Measurements from ENCODE around the gene HIP1R. TPM values are rescaled to one million over a fixed set of nuclear protein-coding genes. Genes with fewer than 3 reads are reported as not detected.

The HIP1R gene
- total RNA-seq (10 to 100 TPM; 25.4 to 26.6 TPM), polyA plus RNA-seq (100 to 1,000 TPM in 1 of 2 donors, 10 to 100 TPM in 1; 33.7 to 101 TPM)
- long read RNA-seq, donor 1, full-length matches to known transcripts, result 6 of 57 reads
- long read RNA-seq, donor 1, partial matches to known transcripts, result 41 of 57 reads
- long read RNA-seq, donor 1, other reads (novel, unspliced or antisense), result 10 of 57 reads
- long read RNA-seq, donor 2, full-length matches to known transcripts, result 6 of 21 reads
- long read RNA-seq, donor 2, partial matches to known transcripts, result 11 of 21 reads
- long read RNA-seq, donor 2, other reads (novel, unspliced or antisense), result 4 of 21 reads

GRCh38 chr12:122834921-122835749 is at the start of gene HIP1R:
TSS of gene HIP1R (plus strand) at chr12:122835457. CDS start at chr12:122835551, 94 bp downstream.
- Histone ChIP-seq H3K27me3 (ENCODE audit: control insufficient read depth in 1 of 2, insufficient read depth in 2 of 2, low read length in 1 of 2) (no peaks in the 10 kb centered on the region), H3K27ac (ENCODE audit: low read depth in 1 of 2, low read length in 2 of 2) (peak within 1 kb of the TSS; percentile 32 to 74), H3K4me3 (ENCODE audit: low read length in 2 of 2) (peak within 1 kb of the TSS; percentile 88 to 99), H3K4me1 (ENCODE audit: control insufficient read depth in 1 of 2, insufficient read depth in 2 of 2, low read length in 2 of 2) (no peaks in the 10 kb centered on the region), H3K9me3 (ENCODE audit: control insufficient read depth, low read length) (no peaks in the 10 kb centered on the region), H3K36me3 (ENCODE audit: control insufficient read depth in 1 of 2, insufficient read depth in 2 of 2, low read length in 1 of 2) (no peaks in the 10 kb centered on the region)
- peak in 1 of 2 donors; percentile 81 for DNase-seq
- intact Hi-C loops (cut with DNase I), result no loop called here
- WGBS, 2 donors, result 0 to 1% methylated on average over 17 to 85 of the region's 85 CpGs
- ATAC-seq (ENCODE audit: low FRiP score), result peak; percentile 66

GRCh38 chr12:122785503-122785902 is 49.8 kb upstream of the HIP1R start:
- intact Hi-C loops (cut with DNase I), result no loop called here
- H3K36me3 ChIP-seq (ENCODE audit: control insufficient read depth in 1 of 2, insufficient read depth in 2 of 2, low read length in 1 of 2), result no peaks in the 10 kb centered on the region
- WGBS, 2 donors, result 88 to 90% methylated on average over 7 of the region's 7 CpGs

GRCh38 chr12:122788387-122788786 is 46.9 kb upstream of the HIP1R start:
- DNase-seq (no peak), ATAC-seq (ENCODE audit: low FRiP score) (no peak)
- intact Hi-C loops (cut with DNase I), result no loop called here
- no peaks in the 10 kb centered on the region for H3K9me3 ChIP-seq (ENCODE audit: control insufficient read depth, low read length)
- H3K4me1 ChIP-seq (ENCODE audit: control insufficient read depth in 1 of 2, insufficient read depth in 2 of 2, low read length in 2 of 2), result no peaks in the 10 kb centered on the region
- no peak overlapping the region for H3K4me3 ChIP-seq (ENCODE audit: low read length in 2 of 2)
- H3K36me3 ChIP-seq (ENCODE audit: control insufficient read depth in 1 of 2, insufficient read depth in 2 of 2, low read length in 1 of 2), result no peaks in the 10 kb centered on the region
- 65 to 71% methylated on average over 4 of the region's 4 CpGs for WGBS, 2 donors
- no peaks in the 10 kb centered on the region for H3K27me3 ChIP-seq (ENCODE audit: control insufficient read depth in 1 of 2, insufficient read depth in 2 of 2, low read length in 1 of 2)
- no peak overlapping the region for H3K27ac ChIP-seq (ENCODE audit: low read depth in 1 of 2, low read length in 2 of 2)

More at GRCh38 chr12:122785503-122785902, 49.8 kb upstream of the HIP1R start:
- no peak overlapping the region for H3K4me3 ChIP-seq (ENCODE audit: low read length in 2 of 2)
- no peaks in the 10 kb centered on the region for H3K4me1 ChIP-seq (ENCODE audit: control insufficient read depth in 1 of 2, insufficient read depth in 2 of 2, low read length in 2 of 2)
- DNase-seq (no peak), ATAC-seq (ENCODE audit: low FRiP score) (no peak)
- H3K27ac ChIP-seq (ENCODE audit: low read depth in 1 of 2, low read length in 2 of 2), result no peak overlapping the region
- H3K9me3 ChIP-seq (ENCODE audit: control insufficient read depth, low read length), result no peaks in the 10 kb centered on the region
- H3K27me3 ChIP-seq (ENCODE audit: control insufficient read depth in 1 of 2, insufficient read depth in 2 of 2, low read length in 1 of 2), result no peaks in the 10 kb centered on the region

- no peaks in the 10 kb centered on the region for H3K4me1 ChIP-seq (ENCODE audit: control insufficient read depth in 1 of 2, insufficient read depth in 2 of 2, low read length in 2 of 2)
- WGBS, 2 donors, result 78 to 83% methylated on average over 5 of the region's 5 CpGs
- H3K27me3 ChIP-seq (ENCODE audit: control insufficient read depth in 1 of 2, insufficient read depth in 2 of 2, low read length in 1 of 2), result no peaks in the 10 kb centered on the region
- H3K4me3 ChIP-seq (ENCODE audit: low read length in 2 of 2), result no peak overlapping the region
- no peak for DNase-seq
- H3K9me3 ChIP-seq (ENCODE audit: control insufficient read depth, low read length), result no peaks in the 10 kb centered on the region
- ATAC-seq (ENCODE audit: low FRiP score), result no peak
- intact Hi-C loops (cut with DNase I), result loop anchor here (5.0 kb wide), 2 partner anchors 73 to 163 kb away; no protein-coding TSS in a partner anchor
- no peak overlapping the region for H3K27ac ChIP-seq (ENCODE audit: low read depth in 1 of 2, low read length in 2 of 2)
- no peaks in the 10 kb centered on the region for H3K36me3 ChIP-seq (ENCODE audit: control insufficient read depth in 1 of 2, insufficient read depth in 2 of 2, low read length in 1 of 2)
Measured at GRCh38 chr12:122789637-122790036, 45.6 kb upstream of the HIP1R start.

GRCh38 chr12:122790393-122791075 is 44.7 kb upstream of the HIP1R start:
- Histone ChIP-seq H3K27me3 (ENCODE audit: control insufficient read depth in 1 of 2, insufficient read depth in 2 of 2, low read length in 1 of 2) (no peaks in the 10 kb centered on the region), H3K9me3 (ENCODE audit: control insufficient read depth, low read length) (no peaks in the 10 kb centered on the region), H3K4me3 (ENCODE audit: low read length in 2 of 2) (no peak overlapping the region), H3K27ac (ENCODE audit: low read depth in 1 of 2, low read length in 2 of 2) (no peak overlapping the region), H3K36me3 (ENCODE audit: control insufficient read depth in 1 of 2, insufficient read depth in 2 of 2, low read length in 1 of 2) (no peaks in the 10 kb centered on the region), H3K4me1 (ENCODE audit: control insufficient read depth in 1 of 2, insufficient read depth in 2 of 2, low read length in 2 of 2) (no peaks in the 10 kb centered on the region)
- DNase-seq (no peak), ATAC-seq (ENCODE audit: low FRiP score) (no peak)
- intact Hi-C loops (cut with DNase I), result loop anchor here (5.0 kb wide), 2 partner anchors 72 to 162 kb away; no protein-coding TSS in a partner anchor
- WGBS, 2 donors, result 80 to 86% methylated on average over 5 of the region's 5 CpGs

GRCh38 chr12:122793685-122794106 is 41.6 kb upstream of the HIP1R start:
- 16 to 17% methylated on average over 10 of the region's 10 CpGs for WGBS, 2 donors

GRCh38 chr12:122795807-122796206 is 39.5 kb upstream of the HIP1R start:
- Histone ChIP-seq H3K27ac (ENCODE audit: low read depth in 1 of 2, low read length in 2 of 2) (no peak overlapping the region), H3K9me3 (ENCODE audit: control insufficient read depth, low read length) (no peaks in the 10 kb centered on the region), H3K4me3 (ENCODE audit: low read length in 2 of 2) (no peak overlapping the region), H3K36me3 (ENCODE audit: control insufficient read depth in 1 of 2, insufficient read depth in 2 of 2, low read length in 1 of 2) (no peaks in the 10 kb centered on the region), H3K4me1 (ENCODE audit: control insufficient read depth in 1 of 2, insufficient read depth in 2 of 2, low read length in 2 of 2) (no peaks in the 10 kb centered on the region), H3K27me3 (ENCODE audit: control insufficient read depth in 1 of 2, insufficient read depth in 2 of 2, low read length in 1 of 2) (no peaks in the 10 kb centered on the region)
- DNase-seq, result no peak
- 67 to 68% methylated on average over 4 of the region's 4 CpGs for WGBS, 2 donors
- intact Hi-C loops (cut with DNase I), result loop anchor here in 1 of 2 donors (2.0 kb wide), 1 partner anchor 157 kb away; no protein-coding TSS in a partner anchor
- no peak for ATAC-seq (ENCODE audit: low FRiP score)

More at GRCh38 chr12:122793685-122794106, 41.6 kb upstream of the HIP1R start:
- peak; percentile 69 for ATAC-seq (ENCODE audit: low FRiP score)
- H3K27me3 ChIP-seq (ENCODE audit: control insufficient read depth in 1 of 2, insufficient read depth in 2 of 2, low read length in 1 of 2), result no peaks in the 10 kb centered on the region
- intact Hi-C loops (cut with DNase I), result loop anchor here (2.0 to 5.0 kb wide), 3 partner anchors 69 to 159 kb away; no protein-coding TSS in a partner anchor
- no peak overlapping the region for H3K27ac ChIP-seq (ENCODE audit: low read depth in 1 of 2, low read length in 2 of 2)
- H3K36me3 ChIP-seq (ENCODE audit: control insufficient read depth in 1 of 2, insufficient read depth in 2 of 2, low read length in 1 of 2), result no peaks in the 10 kb centered on the region
- no peak overlapping the region for H3K4me3 ChIP-seq (ENCODE audit: low read length in 2 of 2)
- H3K4me1 ChIP-seq (ENCODE audit: control insufficient read depth in 1 of 2, insufficient read depth in 2 of 2, low read length in 2 of 2), result no peaks in the 10 kb centered on the region
- no peaks in the 10 kb centered on the region for H3K9me3 ChIP-seq (ENCODE audit: control insufficient read depth, low read length)
- no peak for DNase-seq

- intact Hi-C loops (cut with DNase I), result no loop called here
- Histone ChIP-seq H3K27me3 (ENCODE audit: control insufficient read depth in 1 of 2, insufficient read depth in 2 of 2, low read length in 1 of 2) (no peaks in the 10 kb centered on the region), H3K36me3 (ENCODE audit: control insufficient read depth in 1 of 2, insufficient read depth in 2 of 2, low read length in 1 of 2) (no peaks in the 10 kb centered on the region), H3K4me1 (ENCODE audit: control insufficient read depth in 1 of 2, insufficient read depth in 2 of 2, low read length in 2 of 2) (no peaks in the 10 kb centered on the region), H3K27ac (ENCODE audit: low read depth in 1 of 2, low read length in 2 of 2) (no peak overlapping the region), H3K9me3 (ENCODE audit: control insufficient read depth, low read length) (no peaks in the 10 kb centered on the region), H3K4me3 (ENCODE audit: low read length in 2 of 2) (no peak overlapping the region)
- 89 to 95% methylated on average over 13 of the region's 13 CpGs for WGBS, 2 donors
- ATAC-seq (ENCODE audit: low FRiP score), result no peak
- DNase-seq, result no peak
Measured at GRCh38 chr12:122799641-122800243, 35.5 kb upstream of the HIP1R start.

Measured in aorta (tissue), 5 donors.